ENCODE data around the gene NDUFAF7.
A peak's percentile ranks its signal among the peaks of the same experiment; 100 is the strongest.
"Not testable (repeated sequence)": the region's sequence is repeated elsewhere in the genome, so short reads cannot be mapped to it uniquely, and the experiment has no call there.

NDUFAF7 gene, protein sequence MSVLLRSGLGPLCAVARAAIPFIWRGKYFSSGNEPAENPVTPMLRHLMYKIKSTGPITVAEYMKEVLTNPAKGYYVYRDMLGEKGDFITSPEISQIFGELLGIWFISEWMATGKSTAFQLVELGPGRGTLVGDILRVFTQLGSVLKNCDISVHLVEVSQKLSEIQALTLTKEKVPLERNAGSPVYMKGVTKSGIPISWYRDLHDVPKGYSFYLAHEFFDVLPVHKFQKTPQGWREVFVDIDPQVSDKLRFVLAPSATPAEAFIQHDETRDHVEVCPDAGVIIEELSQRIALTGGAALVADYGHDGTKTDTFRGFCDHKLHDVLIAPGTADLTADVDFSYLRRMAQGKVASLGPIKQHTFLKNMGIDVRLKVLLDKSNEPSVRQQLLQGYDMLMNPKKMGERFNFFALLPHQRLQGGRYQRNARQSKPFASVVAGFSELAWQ

DNA sequence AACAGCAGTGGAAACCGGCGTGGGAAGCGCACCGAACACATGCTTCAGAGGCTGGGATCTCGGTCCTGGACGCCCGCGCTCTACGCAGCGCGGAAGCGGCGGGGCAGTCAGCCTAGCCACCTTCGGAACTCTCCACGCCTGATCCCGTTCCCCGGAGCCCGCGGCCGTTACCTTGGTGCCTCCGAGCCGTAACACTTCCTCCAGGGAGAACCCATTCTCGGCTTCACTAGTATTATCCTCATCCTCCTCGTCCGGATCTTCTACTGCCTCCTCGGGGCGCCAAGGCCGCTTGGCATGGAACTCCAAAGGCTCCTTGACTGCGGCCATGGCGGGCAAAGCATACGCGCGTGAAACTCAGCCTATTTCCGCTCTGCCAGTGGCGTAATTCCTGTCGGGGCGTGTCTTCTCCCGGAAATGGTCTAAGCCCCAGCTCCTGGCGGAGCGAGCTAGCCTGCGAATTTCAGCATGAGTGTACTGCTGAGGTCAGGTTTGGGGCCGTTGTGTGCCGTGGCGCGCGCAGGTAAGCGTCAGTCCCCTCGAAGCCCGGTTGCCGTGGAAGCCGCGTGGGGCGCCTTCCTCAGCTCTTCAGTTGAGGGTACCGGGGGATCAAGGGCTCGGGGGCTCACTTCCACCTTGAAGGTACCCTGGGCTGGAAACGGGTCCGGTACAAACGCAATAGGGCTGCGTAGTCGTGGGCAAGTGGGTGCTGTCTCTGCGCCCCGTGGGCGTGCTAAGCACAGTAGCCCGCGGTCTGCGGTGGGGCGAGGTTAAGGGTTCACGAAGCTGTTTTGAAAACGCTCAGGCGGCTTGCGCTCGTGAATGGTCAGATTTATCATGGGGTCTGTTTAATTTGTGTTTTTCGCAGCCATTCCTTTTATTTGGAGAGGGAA lies at the start of gene NDUFAF7, which contains the start of gene CEBPZ:
TSS of gene NDUFAF7 (plus strand) at position 418 of the 890 bp plus-strand sequence. CDS start at position 466, 48 bp downstream.
TSS of gene CEBPZ (minus strand) at position 356 of the 890 bp plus-strand sequence. CDS start at position 327, 29 bp downstream.
- peak; percentile 92 for DNase-seq (ENCODE audit: low spot score)

DNA sequence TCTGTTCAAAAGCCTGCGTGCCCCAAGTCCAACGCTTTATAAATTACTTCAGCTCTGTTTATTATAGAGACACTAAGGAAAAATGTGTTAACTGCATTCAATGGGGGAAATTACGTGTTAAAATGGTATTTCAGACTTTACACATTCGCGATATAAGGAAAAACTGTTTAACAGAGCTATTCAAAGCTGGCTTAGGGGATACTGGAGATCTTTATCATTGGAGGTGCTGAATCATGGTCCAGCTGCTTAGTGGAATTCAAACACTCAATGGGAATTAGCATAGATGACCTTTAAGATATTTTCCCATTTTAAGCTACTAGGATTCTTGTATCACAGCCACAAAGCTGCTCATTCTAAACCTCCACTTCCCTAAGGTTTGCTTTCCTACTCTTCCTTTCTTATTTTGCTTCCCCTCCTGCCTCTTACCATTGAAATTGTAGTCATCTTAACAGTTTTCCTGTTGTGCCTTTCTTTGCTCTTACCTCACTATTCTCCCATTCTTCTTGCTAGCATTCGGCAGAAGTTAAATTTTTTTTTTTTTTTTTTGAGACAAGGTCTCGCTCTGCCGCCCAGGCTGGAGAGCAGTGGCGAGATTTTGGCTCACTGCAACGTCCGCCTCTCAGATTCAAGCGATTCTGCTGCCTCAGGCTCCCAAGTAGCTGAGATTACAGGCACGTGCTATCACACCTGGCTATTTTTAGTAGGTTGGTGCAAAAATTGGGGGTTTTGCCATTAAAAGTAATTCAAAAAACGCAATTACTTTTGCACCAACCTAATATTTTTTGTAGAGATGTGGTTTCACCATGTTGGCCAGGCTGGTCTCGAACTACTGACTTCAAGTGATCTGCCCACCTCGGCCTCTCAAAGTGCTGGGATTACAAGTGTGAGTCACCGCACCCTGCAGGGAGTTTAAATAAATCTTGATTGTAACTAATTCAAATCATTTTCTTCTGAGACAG lies 49.5 kb upstream of the NDUFAF7 start:
- DNase-seq (ENCODE audit: low spot score): no peak

DNA sequence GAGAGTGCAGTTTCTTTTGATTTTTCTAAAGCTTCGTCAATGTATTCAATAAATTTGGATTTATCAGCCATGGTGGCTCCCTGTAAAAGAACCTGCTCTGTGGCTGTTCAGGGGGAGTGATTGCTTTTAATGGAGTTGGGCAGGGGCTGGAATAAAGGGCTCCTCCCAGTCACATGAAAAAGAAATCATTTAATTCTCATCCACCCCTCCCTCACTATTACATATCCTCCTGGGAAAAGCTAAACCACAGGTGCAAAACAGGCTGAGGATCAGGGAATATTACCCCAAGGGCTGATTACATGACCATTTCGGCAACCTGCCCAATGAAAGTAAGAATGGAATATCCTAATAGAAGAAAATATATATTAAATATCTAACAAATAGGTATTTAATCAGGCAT lies 42.9 kb upstream of the NDUFAF7 start, which contains the start of gene SULT6B1:
TSS of gene SULT6B1 (minus strand) at position 101 of the 400 bp plus-strand sequence. CDS start at position 71, 30 bp downstream.
- no peak for DNase-seq (ENCODE audit: low spot score)

DNA sequence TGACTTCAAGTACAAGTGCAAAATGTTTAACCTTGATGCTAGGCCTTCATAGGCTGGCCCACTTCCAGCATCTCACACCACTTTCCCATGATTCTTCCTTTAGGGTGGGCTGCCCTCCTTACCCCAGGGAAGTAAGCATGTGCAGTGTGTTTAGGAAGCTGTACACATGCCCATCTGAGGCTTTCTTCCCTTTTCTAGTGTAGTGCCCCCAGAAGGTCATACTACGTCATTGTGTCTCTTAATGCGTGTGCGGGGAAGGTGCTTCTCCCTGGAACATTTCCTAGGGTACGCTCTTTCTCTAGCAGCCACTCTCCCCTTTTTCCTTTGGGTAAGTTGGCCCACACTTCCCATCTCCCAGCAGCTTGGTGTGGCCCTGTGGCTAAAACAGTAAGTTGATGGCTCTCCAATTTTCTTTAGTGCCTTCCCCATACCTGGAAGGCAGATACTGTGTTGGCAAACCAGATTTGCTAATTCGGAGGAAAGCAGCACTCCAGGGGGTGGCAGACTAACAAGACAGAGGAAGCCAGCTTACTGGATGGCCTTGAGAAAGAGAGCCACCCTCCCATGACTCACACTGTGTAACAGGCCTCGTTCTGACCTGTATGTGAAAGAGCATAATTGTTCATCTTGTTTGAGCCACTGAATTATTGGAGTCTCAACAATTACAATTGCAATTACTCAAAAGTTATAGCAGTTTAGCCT lies 41.9 kb upstream of the NDUFAF7 start:
- DNase-seq (ENCODE audit: low spot score): no peak

DNA sequence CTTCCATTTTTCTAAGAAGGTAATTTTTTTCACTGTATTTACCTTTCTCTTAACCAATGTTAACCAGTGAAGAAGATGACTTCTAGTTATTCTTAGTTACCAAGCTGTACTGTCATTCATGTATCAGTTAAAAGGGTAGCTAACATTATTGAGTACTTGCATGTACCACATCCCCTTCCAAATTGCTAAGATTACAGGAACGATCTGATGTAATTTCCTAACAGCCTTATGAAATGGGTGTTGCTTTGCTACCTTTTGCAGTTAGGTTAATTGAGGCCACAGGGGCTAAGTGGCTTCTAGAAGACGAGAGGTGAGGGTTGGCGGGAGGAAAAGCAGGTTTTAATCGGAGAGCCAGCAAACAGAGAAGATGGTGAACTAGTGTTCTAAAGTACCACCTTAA lies 41.2 kb upstream of the NDUFAF7 start:
- DNase-seq (ENCODE audit: low spot score): no peak

DNA sequence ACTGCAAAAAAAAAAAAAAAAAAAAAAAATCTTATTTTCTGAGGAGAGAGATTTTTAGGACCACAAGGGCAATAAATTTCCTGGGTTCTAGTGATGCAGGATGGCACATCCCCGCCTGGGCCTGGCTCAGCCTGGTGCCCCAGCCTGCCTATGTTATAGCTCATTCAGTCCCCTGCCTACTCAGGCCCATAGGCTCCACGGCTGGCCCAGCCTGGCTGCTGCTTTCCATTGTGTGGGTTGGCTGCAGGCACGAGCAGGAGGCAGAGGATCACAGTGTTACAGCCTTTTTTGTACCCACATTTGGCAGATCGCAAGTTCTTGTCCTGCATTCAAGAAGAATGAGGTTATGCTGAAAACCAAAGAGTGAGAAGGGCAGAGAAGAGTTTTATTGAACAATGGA lies 40.2 kb upstream of the NDUFAF7 start:
- DNase-seq (ENCODE audit: low spot score): no peak

DNA sequence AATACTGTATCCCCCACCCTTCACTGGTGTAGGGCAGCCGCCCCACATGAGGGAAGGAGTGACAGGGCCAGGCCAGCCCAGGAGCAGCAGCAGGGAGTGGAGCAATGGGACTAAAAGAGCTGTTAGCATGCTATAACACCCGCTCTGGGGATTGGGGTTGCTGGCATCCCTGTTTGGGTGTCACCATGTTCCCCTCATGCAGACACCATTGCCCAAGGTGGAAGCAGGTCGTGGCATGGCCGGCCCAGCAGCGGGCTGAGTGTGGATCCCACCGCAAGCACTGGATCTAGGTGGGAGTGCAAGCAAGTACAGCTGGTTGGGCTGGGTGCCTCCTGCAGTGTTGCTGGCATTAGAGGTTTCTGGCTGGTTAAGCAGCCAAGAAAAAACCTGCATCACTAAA lies 39.7 kb upstream of the NDUFAF7 start:
- DNase-seq (ENCODE audit: low spot score): no peak

DNA sequence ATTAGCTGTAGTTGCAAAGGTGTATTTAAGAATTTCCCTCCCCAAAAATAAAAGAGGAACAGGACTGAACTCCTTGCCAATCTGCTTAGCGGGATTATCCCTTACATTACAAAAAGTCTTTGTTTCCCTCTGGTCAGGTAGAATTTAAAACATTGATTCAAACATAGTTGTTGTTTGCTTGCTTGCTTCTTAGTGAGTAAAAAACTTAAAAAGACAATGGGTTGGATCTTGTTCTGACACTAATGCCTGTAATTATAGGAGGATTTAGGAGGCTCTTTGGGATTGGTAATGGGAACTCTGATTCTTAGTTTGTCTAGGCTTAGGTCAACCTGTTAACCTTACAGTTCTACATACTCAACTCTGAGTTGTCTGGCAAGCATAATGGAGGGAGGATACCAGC lies 38.9 kb upstream of the NDUFAF7 start:
- no peak for DNase-seq (ENCODE audit: low spot score)

DNA sequence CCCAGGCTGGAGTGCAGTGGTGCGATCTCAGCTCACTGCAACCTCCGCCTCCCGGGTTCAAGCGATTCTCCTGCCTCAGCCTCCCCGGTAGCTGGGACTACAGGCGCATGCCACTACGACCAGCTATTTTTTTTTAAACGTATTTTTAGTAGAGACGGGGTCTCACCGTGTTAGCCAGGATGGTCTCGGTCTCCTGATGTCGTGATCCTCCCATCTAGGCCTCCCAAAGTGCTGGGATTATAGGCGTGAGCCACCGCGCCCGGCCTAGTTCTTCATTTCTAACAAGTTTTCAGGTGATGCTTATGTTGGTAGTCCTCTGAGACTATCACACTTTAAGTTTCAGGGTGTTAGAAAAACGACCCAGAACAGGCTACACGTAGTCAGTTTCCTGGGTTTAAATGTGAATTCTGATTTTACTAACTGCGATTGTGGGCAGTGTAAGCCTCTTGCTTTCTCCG lies 35.6 kb upstream of the NDUFAF7 start:
- not testable (repeated sequence) for DNase-seq (ENCODE audit: low spot score)

DNA sequence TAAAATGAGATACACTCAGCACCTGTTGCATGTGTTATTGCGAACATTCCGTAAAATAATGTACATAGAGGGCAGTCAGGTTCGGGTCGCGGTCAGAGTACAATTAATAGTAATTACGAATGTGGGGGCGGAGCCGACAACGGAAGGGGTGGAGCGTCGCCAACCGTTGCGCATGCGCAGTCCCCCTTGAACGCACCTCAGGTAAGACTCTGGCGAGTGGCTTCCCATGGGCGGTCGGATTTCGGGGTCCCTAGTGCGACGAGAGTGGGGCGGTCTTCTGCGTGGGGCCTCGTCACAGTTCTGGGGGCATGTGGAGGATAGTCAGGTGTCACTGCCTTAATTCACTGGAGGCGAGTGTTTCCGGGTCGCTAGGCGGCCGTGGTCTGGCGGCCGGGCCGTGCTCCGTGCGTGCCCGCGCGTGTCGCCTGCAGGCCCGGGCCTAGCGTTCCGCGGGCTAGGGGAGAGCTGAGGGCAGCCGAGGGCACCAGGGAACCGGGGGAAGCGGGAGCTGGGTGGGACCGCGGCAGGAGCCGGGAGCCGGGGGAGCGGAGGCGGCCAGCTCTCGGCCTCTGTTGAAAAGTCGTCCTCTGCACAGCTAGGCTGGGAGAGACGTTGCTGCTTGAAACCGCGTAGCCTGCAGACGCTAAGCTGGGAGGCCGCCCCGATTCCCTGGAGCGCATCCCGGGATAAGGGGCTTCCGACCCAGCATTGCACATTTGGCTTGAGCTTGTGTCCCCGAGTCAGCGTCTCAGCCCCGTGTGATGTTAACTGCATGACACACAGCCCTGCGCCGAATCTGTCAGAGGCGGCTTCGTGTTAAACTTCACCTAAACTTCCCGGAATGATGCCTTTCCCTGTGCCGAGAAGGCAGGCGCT lies 34.9 kb upstream of the NDUFAF7 start, which contains the start of gene CEBPZOS:
TSS of gene CEBPZOS (plus strand) at position 177 of the 876 bp plus-strand sequence. CDS start 3,209 bp downstream, outside the sequence.
- peak; percentile 78 for DNase-seq (ENCODE audit: low spot score)

DNA sequence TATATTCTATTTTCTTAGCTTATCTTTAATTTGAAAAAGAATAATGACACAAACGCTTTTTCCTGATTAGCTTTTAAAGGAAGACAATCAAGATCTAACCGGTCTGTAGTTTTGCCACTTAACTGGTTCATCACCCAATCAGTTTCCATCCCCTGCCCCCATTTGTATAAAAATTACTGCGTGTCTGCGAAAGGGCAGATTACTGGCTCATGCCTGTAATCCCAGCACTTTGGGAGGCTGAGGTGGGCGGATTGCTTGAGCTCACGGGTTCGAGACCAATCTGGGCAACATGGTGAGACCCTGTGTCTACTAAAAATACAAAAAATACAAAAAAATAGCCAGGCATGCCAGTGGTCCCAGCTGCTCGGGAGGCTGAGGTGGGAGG lies 32.8 kb upstream of the NDUFAF7 start:
- no peak for DNase-seq (ENCODE audit: low spot score)

DNA sequence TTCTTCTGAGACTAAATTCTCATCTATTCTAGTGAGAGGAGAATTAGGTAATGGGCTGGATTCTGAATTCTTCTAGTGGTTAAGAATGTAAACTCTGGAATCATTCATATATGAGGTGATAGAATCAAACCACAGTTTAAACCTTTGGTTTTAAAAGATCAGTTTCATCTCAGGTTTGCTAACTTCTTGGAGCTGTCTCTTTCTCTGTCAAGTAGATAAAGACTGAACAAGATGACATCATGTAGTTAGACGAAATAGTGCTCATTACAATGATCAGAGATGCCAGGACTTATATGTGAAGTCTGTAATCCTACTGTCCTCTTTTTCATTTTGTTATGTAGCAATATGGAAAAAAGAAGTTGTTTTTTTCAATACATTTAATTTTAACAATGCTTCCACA lies 30.2 kb upstream of the NDUFAF7 start:
- no peak for DNase-seq (ENCODE audit: low spot score)

DNA sequence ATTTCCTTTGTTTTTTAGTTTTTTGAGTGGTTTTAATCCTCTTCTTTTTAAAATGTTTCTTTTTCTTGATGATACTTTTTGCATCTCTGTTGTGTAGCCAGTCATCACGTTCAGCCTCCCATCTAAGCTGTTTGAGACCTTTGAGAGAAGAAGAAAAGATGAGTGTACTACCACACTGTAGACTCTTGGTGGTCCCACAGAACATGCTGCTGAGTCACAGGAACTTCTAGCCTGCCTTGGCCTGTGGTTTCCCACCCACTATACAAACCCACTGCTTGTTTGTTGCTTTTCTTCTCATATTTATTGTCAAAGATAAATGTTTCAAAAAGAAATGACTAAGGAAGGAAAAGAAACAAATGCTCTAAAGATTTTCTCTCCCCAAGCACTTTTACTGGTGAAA lies 29.7 kb upstream of the NDUFAF7 start:
- no peak for DNase-seq (ENCODE audit: low spot score)

DNA sequence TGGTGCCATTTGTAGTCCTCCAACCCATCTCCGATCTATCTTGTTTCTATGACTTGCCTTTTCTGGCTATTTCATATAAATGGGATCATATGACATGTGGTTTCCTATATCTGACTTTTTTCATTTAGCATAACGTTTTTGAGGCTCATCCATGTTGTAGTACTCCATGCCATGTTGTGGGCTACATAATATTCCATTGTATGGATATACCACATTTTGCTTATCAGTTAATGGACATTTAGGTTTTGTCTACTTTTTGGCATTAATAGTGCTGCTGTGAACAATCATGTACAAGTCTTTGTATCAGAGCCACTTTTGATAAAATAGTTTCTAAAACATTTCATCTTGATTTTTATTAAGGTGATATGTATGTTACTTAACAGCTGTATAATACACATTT lies 27.8 kb upstream of the NDUFAF7 start:
- no peak for DNase-seq (ENCODE audit: low spot score)

DNA sequence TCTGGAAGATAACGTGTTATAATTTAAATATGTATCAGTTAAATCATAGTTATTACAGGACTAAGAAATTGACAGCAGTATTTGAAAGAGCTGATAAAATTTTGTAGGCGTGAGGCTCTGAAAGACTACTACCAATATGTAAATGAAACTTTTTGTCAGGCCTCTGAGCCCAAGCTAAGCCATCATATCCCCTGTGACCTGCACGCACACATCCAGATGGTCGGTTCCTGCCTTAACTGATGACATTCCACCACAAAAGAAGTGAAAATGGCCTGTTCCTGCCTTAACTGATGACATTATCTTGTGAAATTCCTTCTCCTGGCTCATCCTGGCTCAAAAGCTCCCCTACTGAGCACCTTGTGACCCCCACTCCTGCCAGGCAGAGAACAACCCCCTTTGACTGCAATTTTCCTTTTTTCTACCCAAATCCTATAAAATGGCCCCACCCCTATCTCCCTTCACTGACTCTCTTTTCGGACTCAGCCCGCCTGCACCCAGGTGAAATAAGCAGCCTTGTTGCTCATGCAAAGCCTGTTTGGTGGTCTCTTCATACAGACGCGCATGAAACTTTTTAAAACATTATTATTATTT lies 26.3 kb upstream of the NDUFAF7 start:
- not testable (repeated sequence) for DNase-seq (ENCODE audit: low spot score)

DNA sequence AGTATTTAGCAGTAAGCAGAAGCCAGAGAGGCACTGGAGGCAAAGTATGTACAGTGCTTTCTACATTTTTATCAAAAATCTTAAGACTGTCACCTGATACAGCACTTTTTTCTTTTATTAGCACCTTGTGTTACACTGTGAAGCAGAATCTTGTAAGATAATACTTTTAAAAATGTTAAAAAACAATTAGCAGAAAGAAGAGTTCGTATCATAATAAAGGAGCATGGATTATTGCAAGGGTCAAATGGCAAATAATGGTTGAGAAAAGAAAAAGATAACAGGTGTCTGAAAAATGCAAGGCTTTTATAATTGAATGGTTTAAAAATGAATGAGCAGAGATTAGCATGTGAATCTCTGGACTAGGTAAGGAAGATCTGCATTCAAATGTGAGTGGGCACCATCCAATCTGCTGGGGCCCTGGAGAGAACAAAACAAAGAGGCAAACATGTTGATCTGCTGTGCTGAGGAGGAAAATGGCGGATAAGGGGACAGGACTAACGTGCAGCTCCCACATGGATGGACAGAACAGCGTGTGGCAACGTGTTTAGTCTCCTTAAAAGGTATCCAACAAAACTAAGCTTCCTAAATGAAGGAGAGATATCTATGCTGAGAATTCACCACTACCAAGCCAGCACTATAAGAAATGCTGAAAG lies 25.6 kb upstream of the NDUFAF7 start:
- no peak for DNase-seq (ENCODE audit: low spot score)

DNA sequence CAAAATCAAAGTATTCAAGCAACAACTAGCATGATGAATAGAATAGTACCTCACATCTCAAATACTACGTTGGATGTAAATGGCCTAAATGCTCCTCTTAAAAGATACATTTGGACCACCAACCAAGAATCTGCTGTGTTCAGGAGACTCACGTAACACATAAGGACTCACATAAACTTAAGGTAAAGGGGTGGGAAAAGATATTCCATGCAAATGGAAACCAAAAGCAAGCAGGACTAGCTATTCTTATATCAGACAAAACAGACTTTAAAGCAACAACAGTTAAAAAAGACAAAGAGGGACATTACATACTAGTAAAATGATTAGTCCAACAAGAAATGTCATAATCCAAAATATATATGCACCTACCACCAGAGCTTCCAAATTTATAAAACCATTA lies 24.7 kb upstream of the NDUFAF7 start:
- DNase-seq (ENCODE audit: low spot score): not testable (repeated sequence)

DNA sequence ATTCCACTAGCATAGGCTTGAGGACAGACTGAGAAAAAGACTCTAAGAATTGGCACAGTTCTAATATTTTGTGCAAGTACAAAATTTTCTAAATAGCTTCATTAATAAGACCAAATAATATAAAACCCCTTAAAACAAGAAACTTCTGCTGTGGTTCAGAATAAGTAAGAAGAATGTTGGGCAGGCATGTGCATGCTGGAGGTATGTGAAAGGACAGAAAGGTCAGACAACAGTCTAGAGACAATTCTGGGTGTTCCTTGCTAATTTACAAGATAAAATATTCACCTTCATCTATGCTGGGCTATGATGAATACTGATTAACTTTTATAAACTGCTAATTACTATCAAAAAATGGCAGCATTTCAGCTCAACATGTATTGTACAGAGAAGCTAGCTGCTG lies 20.2 kb upstream of the NDUFAF7 start:
- no peak for DNase-seq (ENCODE audit: low spot score)

DNA sequence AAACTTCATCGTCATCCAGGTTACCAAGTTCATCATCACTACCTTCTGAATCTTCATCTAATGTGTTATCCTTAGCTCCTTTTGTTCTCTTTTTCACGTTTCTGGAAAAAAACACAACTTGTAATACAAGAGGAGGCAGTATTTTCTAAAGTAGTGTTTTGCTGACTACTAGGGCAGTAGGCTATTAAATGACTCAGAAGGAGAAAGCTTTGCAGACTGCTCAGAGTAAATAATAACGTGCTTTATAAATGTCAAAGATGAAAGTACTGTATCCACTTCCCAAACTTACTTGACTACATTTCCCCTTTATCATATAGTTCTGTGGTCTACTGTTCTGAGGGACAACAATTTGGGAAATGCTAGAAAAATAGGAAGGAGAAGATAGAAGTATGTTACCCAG lies 19.5 kb upstream of the NDUFAF7 start:
- no peak for DNase-seq (ENCODE audit: low spot score)

Measured in putamen (tissue), 1 donor.